ENCODE results near the gene INSL3.
"Not testable (repeated sequence)": the region's sequence is repeated elsewhere in the genome, so short reads cannot be mapped to it uniquely, and the experiment has no call there.

Gene INSL3

GRCh38 chr19:17778968-17779929 lies 42.1 kb downstream of the INSL3 start:
- no peak for DNase-seq

- DNase-seq: peak; percentile 32
Observed at GRCh38 chr19:17778251-17778967, 42.9 kb downstream of the INSL3 start.

DNA sequence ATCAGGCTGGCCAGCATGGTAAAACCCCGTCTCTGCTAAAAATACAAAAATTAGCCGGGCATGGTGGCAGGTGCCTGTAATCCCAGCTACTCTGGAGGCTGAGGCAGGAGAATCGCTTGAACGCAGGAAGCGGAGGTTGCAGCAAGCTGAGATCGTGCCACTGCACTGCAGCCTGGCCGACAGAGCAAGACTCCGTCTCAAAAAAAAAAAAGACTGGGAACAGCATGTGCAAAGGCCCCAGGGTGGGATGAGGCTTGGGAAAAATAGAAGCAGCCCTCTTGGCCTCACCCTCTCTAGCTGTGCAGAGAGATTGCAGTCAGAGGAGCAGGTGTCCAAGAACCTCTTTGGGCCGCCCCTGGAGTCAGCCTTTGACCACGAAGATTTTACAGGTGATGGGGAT lies 43.5 kb downstream of the INSL3 start:
- DNase-seq: not testable (repeated sequence)

- DNase-seq: no peak
Observed at GRCh38 chr19:17775991-17776803, 45.1 kb downstream of the INSL3 start.

- DNase-seq: peak; percentile 30
Observed at GRCh38 chr19:17775245-17775927, 45.9 kb downstream of the INSL3 start.

- DNase-seq: no peak
Observed at GRCh38 chr19:17772172-17772571, 49.1 kb downstream of the INSL3 start.

DNA sequence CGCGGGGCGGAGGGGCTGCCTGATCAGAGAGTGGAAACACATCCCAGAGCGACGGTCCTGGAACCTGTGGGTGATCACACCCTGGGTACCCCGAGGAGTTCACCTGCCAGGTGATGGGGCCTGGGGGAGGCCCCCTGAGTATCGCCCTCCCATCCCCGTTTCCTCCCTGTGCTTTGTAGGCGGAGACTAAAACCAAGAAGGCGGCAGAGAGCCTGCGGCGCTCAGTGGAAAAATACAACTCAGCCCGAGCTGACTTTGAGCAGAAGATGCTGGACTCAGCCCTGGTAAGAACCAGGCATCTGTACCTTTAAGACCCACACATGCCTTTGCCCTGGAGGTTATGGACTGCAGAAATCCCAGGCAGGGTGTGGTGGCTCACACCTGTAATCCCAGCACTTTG lies 50.7 kb downstream of the INSL3 start:
- DNase-seq: no peak

GRCh38 chr19:17767559-17767958 lies 53.8 kb downstream of the INSL3 start:
- no peak for DNase-seq

GRCh38 chr19:17766543-17767131 lies 54.7 kb downstream of the INSL3 start:
- DNase-seq: peak; percentile 40

Data from activated naive CD4-positive, alpha-beta T cell treated with anti-CD3 and anti-CD28 coated beads, Interleukin-2, amount 50 U/mL, for 16 hours (primary cell).